ENCODE data around the gene PTBP1.

DNA sequence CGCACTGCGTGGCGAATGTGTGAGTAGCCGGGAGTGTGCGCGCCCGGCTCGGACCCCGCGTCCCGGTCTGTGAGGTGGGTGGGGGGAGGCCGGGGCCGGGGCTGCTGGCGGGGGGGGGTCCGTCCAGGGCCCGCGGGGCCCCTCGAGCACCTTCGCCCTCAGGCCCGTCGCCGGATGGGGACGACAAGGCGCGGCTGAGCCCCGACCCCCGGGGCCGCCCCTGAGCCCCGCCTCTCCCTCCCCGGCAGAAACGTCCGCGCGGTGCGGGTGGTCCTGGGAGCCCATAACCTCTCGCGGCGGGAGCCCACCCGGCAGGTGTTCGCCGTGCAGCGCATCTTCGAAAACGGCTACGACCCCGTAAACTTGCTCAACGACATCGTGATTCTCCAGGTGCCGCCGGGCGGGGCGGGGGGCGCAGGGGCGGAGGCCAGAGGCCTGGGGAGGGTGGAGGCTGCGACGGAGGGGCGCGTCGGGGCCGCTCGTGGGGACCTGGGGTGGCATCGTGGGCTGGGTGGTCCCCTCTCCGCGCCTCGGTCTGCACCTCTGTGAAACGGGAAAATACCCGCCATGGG lies 55.8 kb downstream of the PTBP1 start:
- TF ChIP-seq, protein P1, sequence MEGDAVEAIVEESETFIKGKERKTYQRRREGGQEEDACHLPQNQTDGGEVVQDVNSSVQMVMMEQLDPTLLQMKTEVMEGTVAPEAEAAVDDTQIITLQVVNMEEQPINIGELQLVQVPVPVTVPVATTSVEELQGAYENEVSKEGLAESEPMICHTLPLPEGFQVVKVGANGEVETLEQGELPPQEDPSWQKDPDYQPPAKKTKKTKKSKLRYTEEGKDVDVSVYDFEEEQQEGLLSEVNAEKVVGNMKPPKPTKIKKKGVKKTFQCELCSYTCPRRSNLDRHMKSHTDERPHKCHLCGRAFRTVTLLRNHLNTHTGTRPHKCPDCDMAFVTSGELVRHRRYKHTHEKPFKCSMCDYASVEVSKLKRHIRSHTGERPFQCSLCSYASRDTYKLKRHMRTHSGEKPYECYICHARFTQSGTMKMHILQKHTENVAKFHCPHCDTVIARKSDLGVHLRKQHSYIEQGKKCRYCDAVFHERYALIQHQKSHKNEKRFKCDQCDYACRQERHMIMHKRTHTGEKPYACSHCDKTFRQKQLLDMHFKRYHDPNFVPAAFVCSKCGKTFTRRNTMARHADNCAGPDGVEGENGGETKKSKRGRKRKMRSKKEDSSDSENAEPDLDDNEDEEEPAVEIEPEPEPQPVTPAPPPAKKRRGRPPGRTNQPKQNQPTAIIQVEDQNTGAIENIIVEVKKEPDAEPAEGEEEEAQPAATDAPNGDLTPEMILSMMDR (IDR thresholded peaks at IDR 0.05; ENCODE audit: low read depth, low read length) = no peak
- TF ChIP-seq POLR2A (IDR thresholded peaks at IDR 0.05; ENCODE audit: extremely low read depth, insufficient read length) (no peak), MYC (IDR thresholded peaks at IDR 0.05; ENCODE audit: low read depth, low read length) (no peak), MAX (IDR thresholded peaks at IDR 0.05; ENCODE audit: low read depth, low read length) (no peak)
